Small intestine (tissue), 16 donors: ENCODE results near the gene KRTAP4-1. TPM values are rescaled to one million over a fixed set of nuclear protein-coding genes. Genes with fewer than 3 reads are reported as not detected.
"Not testable (repeated sequence)": the region's sequence is repeated elsewhere in the genome, so short reads cannot be mapped to it uniquely, and the experiment has no call there.

Source experiments
- DNase-seq, 2 donors: peaks; one replicate each; pipeline versions ENCODE4 v3.0.0 to v3.0.0-alpha.2; 2013
- FAIRE-seq: peaks from 2 replicates; lab custom pipeline; 2012; peaks lifted over from hg19 to GRCh38; lab: Jason Lieb, UNC
- H3K27ac ChIP-seq, 3 donors: one replicate each; pipeline ENCODE4 v1.5.1; 2013; ENCODE audit warnings: low read length in 2 of 3, mild to moderate bottlenecking in 2 of 3, control low read depth in 1 of 3, inconsistent platforms in 1 of 3, low read depth in 1 of 3, moderate library complexity in 1 of 3
- H3K27me3 ChIP-seq, 3 donors: one replicate each; pipeline ENCODE4 v1.6.1; 2013; ENCODE audit warnings: low read length in 3 of 3, inconsistent platforms in 1 of 3; ENCODE audit not compliant: control insufficient read depth in 3 of 3, insufficient read depth in 3 of 3
- H3K36me3 ChIP-seq, 3 donors: one replicate each; pipeline ENCODE4 v1.6.1; 2013; ENCODE audit warnings: low read length in 3 of 3, inconsistent platforms in 1 of 3, low read depth in 1 of 3, mild to moderate bottlenecking in 1 of 3, moderate library complexity in 1 of 3; ENCODE audit not compliant: control insufficient read depth in 3 of 3, insufficient read depth in 2 of 3
- H3K4me1 ChIP-seq, 3 donors: one replicate each; pipeline ENCODE4 v1.6.1; 2013; ENCODE audit warnings: low read length in 2 of 3, inconsistent platforms in 1 of 3, low read depth in 1 of 3, mild to moderate bottlenecking in 1 of 3, moderate library complexity in 1 of 3; ENCODE audit not compliant: control insufficient read depth in 3 of 3, insufficient read depth in 2 of 3
- H3K4me3 ChIP-seq, 3 donors: one replicate each; pipeline ENCODE4 v1.5.1; 2013; ENCODE audit warnings: low read length in 3 of 3, control low read depth in 1 of 3, inconsistent platforms in 1 of 3, low read depth in 1 of 3, mild to moderate bottlenecking in 1 of 3, moderate library complexity in 1 of 3
- H3K9me3 ChIP-seq, 2 donors: one replicate each; pipeline ENCODE4 v1.6.1; 2013; ENCODE audit warnings: low read depth in 1 of 2, low read length in 1 of 2; ENCODE audit not compliant: control insufficient read depth in 2 of 2, insufficient read depth in 1 of 2
- WGBS, 3 donors: extraction: QIAGEN DNeasy Blood & Tissue Kit; methylation state at CpG; one replicate each; pipeline ENCODE4 v1.1.7; 2013; 5-methylcytosine and 5-hydroxymethylcytosine counted together
- long read RNA-seq, 10 donors: transcript quantifications; one replicate each; lab custom pipeline, GENCODE V29; 2026
- polyA plus RNA-seq, 4 donors: library from polyadenylated mRNA; stranded (reverse) in 3 of 4; unstranded in 1 of 4; fragments of 200-250 nt in 3 of 4; fragments of 120-200 nt in 1 of 4; gene quantifications; one replicate each; pipeline versions ENCODE4 v1.2.1 to v1.2.3, GENCODE V29; 2013
- donor health status: healthy with polysubstance abuse.
- donor health status: control.
- donor health status: control.
- donor health status: Bipolar disorder and iron deficiency.
- donor health status: healthy.

Gene KRTAP4-1
- not detected for polyA plus RNA-seq
- long read RNA-seq, donor 1: 0 reads
- long read RNA-seq, donor 2: 0 reads
- long read RNA-seq, donor 3: 0 reads
- long read RNA-seq, donor 4: 0 reads
- long read RNA-seq, donor 5: 0 reads
- long read RNA-seq, donor 6: 0 reads
- long read RNA-seq, donor 7: 0 reads
- long read RNA-seq, donor 8: 0 reads
- long read RNA-seq, donor 9: 0 reads
- long read RNA-seq, donor 10: 0 reads

DNA sequence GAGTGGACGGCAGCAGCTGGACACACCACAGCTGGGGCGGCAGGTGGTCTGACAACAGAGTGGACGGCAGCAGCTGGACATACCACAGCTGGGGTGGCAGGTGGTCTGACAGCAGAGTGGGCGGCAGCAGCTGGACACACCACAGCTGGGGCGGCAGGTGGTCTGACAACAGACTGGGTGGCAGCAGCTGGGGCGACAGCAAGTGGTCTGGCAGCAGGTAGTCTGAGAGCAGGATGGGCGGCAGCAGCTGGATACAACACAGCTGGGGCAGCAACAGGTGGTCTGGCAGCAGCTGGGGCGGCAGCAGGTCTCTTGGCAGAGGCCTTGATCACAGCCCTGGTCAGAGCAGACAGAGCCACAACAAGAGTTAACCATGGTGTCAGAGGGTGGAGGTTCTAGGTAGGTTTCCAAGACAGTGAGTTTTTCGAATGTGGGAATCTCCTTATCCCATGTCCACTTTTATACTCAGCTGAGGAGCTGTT is at the start of gene KRTAP4-1:
TSS of gene KRTAP4-1 (minus strand) at position 432 of the 482 bp plus-strand sequence. CDS start at position 375, 57 bp downstream.
- Histone ChIP-seq H3K27me3 (peaks cover 0 to 32% (median 2%) of the 10 kb centered on the region in 3 donors), H3K27ac (no peak within 1 kb of the TSS), H3K4me3 (no peak within 1 kb of the TSS), H3K36me3 (no peaks in the 10 kb centered on the region), H3K4me1 (peaks cover 0 to 7% (median 0%) of the 10 kb centered on the region in 3 donors), H3K9me3 (no peaks in the 10 kb centered on the region)
- WGBS, 3 donors: 62 to 79% (median 63%) methylated on average over 9 of the region's 9 CpGs
- FAIRE-seq: no peak
- DNase-seq: no peak

DNA sequence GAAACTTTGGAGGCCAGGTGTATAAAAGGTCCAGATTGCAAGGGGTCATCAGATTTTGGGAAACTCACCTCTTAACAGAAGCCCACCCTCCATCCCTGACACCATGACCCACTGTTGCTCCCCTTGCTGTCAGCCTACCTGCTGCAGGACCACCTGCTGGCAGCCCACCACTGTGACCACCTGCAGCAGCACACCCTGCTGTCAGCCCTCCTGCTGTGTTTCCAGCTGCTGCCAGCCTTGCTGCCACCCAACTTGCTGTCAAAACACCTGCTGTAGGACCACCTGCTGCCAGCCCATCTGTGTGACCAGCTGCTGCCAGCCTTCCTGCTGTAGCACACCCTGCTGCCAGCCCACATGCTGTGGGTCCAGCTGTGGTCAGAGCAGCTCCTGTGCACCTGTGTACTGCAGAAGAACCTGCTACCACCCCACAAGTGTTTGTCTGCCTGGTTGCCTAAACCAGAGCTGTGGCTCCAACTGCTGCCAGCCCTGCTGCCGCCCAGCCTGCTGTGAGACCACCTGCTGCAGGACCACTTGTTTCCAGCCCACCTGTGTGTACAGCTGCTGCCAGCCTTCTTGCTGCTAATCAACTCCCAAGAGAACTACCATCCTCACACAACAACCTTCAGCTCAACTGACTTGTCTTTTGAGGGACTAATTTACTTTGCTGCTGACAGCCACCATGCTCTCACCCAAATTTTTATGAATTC is 47.8 kb upstream of the KRTAP4-1 start, which contains the start of gene KRTAP9-3:
TSS of gene KRTAP9-3 (plus strand) at position 51 of the 707 bp plus-strand sequence. CDS start at position 104, 53 bp downstream.
- H3K36me3 ChIP-seq, FAIRE-seq, H3K4me1 ChIP-seq, H3K9me3 ChIP-seq, H3K27me3 ChIP-seq, H3K27ac ChIP-seq, DNase-seq, H3K4me3 ChIP-seq: not testable (repeated sequence)
- 71 to 86% (median 82%) methylated on average over 1 of the region's 1 CpG for WGBS, 3 donors

DNA sequence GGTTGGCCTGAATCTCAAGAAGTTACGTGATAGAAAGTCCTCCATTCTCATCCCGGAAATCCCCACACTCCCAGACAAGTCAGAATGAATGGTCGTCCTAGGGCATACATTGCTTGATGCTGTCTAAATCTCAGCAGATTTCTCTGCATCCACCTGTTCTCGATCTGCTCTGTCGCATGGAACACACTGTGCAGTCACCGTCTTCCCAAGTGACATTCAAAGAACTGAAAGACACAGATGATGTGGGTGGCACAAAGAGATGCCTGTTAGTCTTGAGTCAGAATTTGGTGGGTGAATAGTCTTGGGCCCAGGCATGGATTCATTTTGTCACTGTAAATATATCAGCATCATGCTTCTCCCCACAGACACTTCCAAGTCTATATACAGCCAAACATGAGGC is 47.0 kb upstream of the KRTAP4-1 start:
- FAIRE-seq: no peak
- 82 to 89% (median 86%) methylated on average over 6 of the region's 6 CpGs for WGBS, 3 donors
- no peak for DNase-seq

DNA sequence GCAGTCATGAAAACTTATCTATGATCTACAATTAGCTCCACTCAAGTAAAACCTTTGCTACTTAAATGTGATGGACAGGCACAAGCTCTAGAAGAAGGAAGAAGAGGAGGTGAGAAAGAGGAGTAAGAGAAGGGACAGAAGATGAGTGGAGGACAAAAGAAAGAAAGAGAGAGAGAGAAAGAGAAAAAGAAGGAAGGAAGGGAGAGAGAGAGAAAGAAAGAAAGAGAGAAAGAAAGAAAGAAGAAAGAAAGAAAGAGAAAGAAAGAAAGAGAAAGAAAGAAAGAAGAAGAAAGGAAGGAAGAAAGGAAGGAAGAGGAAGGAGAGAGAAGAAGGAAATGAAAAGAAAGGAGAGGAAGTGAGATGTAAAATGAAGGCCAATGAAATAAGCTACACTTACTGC is 45.4 kb upstream of the KRTAP4-1 start:
- Histone ChIP-seq H3K4me1 (no peaks in the 10 kb centered on the region), H3K4me3 (no peak overlapping the region), H3K36me3 (no peaks in the 10 kb centered on the region), H3K9me3 (no peaks in the 10 kb centered on the region), H3K27ac (no peak overlapping the region), H3K27me3 (peaks cover 0 to 5% (median 0%) of the 10 kb centered on the region in 3 donors)
- FAIRE-seq: no peak
- DNase-seq: no peak

More for the DNA sequence above, 47.0 kb upstream of the KRTAP4-1 start:
- no peak overlapping the region for H3K27ac ChIP-seq
- H3K36me3 ChIP-seq: no peaks in the 10 kb centered on the region
- H3K4me1 ChIP-seq: no peaks in the 10 kb centered on the region
- H3K4me3 ChIP-seq: no peak overlapping the region
- H3K27me3 ChIP-seq: peaks cover 0 to 2% (median 0%) of the 10 kb centered on the region in 3 donors
- no peaks in the 10 kb centered on the region for H3K9me3 ChIP-seq

DNA sequence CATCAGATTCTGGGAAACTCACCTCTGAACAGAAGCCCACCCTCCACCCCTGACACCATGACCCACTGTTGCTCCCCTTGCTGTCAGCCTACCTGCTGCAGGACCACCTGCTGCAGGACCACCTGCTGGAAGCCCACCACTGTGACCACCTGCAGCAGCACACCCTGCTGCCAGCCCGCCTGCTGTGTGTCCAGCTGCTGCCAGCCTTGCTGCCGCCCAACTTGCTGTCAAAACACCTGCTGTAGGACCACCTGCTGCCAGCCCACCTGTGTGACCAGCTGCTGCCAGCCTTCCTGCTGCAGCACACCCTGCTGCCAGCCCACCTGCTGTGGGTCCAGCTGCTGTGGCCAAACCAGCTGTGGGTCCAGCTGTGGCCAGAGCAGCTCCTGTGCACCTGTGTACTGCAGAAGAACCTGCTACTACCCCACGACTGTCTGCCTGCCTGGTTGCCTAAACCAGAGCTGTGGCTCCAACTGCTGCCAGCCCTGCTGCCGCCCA is 41.9 kb upstream of the KRTAP4-1 start, which contains the start of gene KRTAP9-2:
TSS of gene KRTAP9-2 (plus strand) at position 51 of the 498 bp plus-strand sequence. CDS start at position 58, 7 bp downstream.
- not testable (repeated sequence) for H3K9me3 ChIP-seq, H3K4me1 ChIP-seq, H3K27ac ChIP-seq, FAIRE-seq, H3K27me3 ChIP-seq, DNase-seq, H3K36me3 ChIP-seq, H3K4me3 ChIP-seq
- WGBS, 3 donors: 7 to 57% (median 30%) methylated on average over 2 to 3 of the region's 4 CpGs

DNA sequence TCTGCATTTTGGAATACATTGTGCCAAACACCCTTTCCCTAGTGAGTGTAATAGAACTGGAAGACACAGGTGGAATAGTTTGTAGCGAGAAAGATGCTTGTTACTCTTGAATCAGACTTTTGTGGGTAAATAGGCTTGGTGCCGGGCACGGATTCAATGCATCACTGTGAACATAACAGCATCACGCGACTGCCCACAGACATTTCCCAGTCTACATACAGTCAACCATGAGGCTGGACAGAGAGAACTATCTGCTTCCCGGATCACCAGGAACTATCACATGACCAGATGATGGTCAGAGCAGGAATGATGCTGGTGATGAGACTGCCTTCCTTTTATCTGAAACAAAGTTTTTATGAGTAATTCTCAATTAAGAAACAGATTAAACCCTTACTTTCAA is 41.3 kb upstream of the KRTAP4-1 start:
- 88 to 92% (median 88%) methylated on average over 6 of the region's 6 CpGs for WGBS, 3 donors
- Histone ChIP-seq H3K4me3 (no peak overlapping the region), H3K9me3 (no peaks in the 10 kb centered on the region), H3K36me3 (no peaks in the 10 kb centered on the region), H3K27me3 (peaks cover 0 to 5% (median 0%) of the 10 kb centered on the region in 3 donors), H3K27ac (no peak overlapping the region), H3K4me1 (no peaks in the 10 kb centered on the region)
- no peak for DNase-seq
- FAIRE-seq: no peak

DNA sequence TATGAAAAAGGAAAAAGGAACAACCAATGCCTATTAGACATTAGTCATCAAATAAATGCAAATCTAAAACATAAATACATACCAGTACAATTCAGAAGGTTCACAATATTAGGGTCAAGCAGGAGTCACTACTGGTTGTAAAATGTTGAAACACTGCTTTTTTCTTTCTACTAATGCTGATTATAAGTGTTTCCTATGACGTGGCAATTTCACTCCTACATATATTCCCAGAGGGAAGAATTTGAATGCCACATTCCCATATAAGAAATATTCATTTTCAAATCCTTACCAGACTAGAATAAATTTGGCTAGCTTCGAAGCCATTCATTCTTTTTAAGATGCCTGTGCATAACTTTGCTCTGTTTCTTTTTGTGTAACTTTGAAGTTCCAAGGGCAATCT is 39.1 kb upstream of the KRTAP4-1 start:
- Histone ChIP-seq H3K27ac (no peak overlapping the region), H3K36me3 (no peaks in the 10 kb centered on the region), H3K27me3 (peaks cover 0 to 3% (median 0%) of the 10 kb centered on the region in 3 donors), H3K9me3 (no peaks in the 10 kb centered on the region), H3K4me3 (no peak overlapping the region), H3K4me1 (no peaks in the 10 kb centered on the region)
- DNase-seq (no peak), FAIRE-seq (no peak)
- 58 to 70% (median 67%) methylated on average over 2 of the region's 2 CpGs for WGBS, 3 donors

DNA sequence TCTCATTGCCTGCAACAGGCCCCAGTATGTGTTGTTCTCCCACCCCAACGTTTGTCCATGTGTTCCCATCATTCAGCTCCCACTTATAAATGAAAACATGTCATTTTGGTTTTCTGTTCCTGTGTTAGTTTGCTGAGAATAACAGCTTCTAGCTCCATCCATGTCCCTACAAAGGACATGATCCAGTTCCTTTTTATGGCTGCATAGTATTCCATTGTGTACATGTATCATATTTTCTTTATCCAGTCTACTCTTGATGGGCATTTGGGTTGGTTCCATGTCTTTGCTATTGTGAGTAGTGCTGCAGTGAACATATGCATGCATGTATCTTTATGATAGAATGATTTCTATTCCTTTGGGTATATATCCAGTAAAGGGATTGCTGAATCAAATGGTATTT is 31.0 kb upstream of the KRTAP4-1 start:
- no peaks in the 10 kb centered on the region for H3K4me1 ChIP-seq
- no peak overlapping the region for H3K27ac ChIP-seq
- H3K9me3 ChIP-seq: no peaks in the 10 kb centered on the region
- DNase-seq: no peak
- H3K4me3 ChIP-seq: no peak overlapping the region
- no peak for FAIRE-seq
- peaks cover 0 to 11% (median 4%) of the 10 kb centered on the region in 3 donors for H3K27me3 ChIP-seq
- no peaks in the 10 kb centered on the region for H3K36me3 ChIP-seq
- WGBS, 3 donors: 70 to 76% (median 70%) methylated on average over 1 of the region's 1 CpG
